GM10266 (cell line): ENCODE measurements around the gene GOLGA8S.
"Not testable (repeated sequence)": the region's sequence is repeated elsewhere in the genome, so short reads cannot be mapped to it uniquely, and the experiment has no call there.

ENCODE experiments used
- DNase-seq: peaks from one replicate; pipeline ENCODE4 v3.0.0; 2012; ENCODE audit errors: extremely low spot score
- CTCF ChIP-seq: IDR thresholded peaks from 2 replicates; pipeline ENCODE4 v1.5.1; 2012; ENCODE audit warnings: mild to moderate bottlenecking, low read depth; ENCODE audit not compliant: control insufficient read depth, insufficient read depth; ENCODE audit errors: missing control alignments

Gene GOLGA8S

DNA sequence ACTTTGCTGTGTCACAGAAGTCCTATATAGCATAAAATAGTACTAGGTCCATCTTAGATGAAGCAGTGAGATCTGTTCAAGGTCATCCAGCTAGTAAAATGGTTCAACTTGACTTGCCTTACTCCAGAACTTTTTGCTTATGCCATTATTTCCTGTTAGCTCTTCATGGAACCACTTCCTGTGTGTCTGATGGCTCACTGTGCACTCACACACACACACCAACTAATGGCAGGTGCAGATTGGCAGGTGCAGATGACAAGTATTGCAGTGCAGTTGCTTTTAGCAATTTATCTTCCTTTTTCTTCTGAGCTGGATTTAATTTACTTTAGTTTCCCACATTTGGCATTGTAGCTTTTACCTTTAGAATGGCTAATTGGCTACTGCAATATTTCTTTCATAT lies 29.8 kb downstream of the GOLGA8S start:
- no peak for TF ChIP-seq CTCF
- DNase-seq: no peak

GRCh38 chr15:23385886-23386430 lies 31.4 kb downstream of the GOLGA8S start:
- DNase-seq: no peak
- no peak for TF ChIP-seq CTCF

- no peak for DNase-seq
- no peak for TF ChIP-seq CTCF
Observed at GRCh38 chr15:23387621-23388190, 33.2 kb downstream of the GOLGA8S start.

DNA sequence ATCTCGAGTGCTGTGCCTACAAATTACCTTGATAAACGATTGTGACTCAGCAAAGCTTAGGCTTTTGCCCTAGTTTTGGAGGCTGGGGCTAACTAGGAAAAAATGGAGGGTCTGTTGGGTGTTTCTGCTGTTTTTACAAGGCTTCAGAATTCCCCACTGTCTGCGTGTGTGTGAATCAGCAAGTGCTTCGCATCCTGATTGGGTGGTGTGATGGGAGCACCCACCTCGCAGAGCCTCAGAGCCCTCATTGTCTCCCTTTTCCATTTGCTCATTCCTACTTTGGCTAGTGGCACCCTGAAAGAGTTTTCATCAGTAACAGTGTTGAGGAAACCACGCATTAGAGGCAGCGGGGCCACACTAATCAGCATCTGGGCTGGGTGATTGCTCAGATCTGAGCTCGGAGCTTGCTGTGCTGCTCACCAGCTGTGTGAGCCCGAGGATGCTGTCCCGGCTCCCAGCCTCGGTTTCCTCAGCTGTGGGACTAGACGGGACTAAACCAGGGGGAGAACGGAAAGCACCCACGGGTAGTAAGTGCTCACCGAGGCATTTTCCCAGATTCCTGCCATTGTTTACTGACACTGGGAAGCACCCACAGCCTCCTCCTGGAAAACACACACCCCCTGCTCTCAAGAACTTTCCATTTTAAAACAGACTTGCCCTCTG lies 40.6 kb downstream of the GOLGA8S start:
- DNase-seq: no peak
- TF ChIP-seq CTCF: no peak

DNA sequence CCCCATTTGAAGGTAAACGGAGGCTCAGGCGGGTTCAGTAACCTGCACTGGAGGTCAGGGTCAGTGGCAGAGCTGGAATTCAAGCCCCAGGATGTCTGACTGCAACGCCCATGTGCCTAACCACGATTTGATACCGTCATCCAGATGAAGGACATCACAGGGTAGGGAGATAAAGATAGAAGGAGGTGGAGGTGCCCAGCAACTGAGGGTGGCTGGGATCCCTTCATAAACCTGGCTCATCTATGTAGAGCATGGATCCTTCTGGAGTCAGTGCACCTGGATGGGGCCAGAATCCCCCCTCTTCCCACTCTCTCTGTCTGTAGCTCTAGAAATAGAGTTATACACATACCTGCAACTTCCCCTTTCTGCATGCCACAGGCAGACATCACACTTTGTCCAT lies 41.3 kb downstream of the GOLGA8S start:
- no peak for TF ChIP-seq CTCF
- DNase-seq: no peak

GRCh38 chr15:23397779-23398178 lies 43.2 kb downstream of the GOLGA8S start:
- no peak for TF ChIP-seq CTCF
- no peak for DNase-seq

DNA sequence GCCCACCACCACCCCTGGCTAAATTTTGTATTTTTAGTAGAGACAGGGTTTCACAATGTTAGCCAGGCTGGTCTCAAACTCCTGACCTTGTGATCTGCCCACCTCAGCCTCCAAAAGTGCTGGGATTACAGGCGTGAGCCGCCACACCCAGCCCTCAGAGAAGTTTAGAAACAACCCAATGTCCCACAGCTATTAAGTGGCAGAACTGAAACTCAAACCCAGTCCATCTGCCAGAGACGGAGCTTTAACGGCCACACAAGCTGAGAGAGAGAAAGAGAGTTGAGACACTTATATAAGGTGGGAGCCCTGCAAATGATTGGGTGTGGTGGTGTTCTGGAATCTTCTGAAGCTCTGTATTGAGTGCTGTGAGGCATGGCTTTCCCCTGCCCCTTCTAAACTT lies 43.8 kb downstream of the GOLGA8S start:
- not testable (repeated sequence) for DNase-seq

DNA sequence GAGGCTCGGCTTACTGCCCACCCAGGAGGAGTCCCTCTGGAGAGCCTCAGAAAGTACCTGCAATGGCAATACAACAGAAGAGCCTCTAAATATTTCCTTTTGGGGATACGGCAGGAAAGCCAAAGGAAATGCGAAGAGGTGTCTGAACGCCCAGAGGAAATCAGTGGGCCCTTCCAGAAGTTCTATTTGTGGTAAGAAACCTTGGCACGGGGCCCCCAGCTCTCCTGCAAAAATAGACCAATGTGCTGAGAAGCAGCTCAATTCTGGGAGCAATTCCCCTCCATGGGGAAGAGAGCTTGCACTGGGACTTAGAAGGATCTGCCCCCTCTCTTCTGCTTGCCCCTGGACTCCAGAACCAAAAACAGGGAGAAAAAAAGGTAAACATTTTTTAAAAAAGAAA lies 44.7 kb downstream of the GOLGA8S start:
- DNase-seq: not testable (repeated sequence)
